ENCODE data around the gene QPRT. TPM values are rescaled to one million over a fixed set of nuclear protein-coding genes. Genes with fewer than 3 reads are reported as not detected.
"Not testable (repeated sequence)": the region's sequence is repeated elsewhere in the genome, so short reads cannot be mapped to it uniquely, and the experiment has no call there.

The QPRT gene
- total RNA-seq, 1 donor from 2014 or later: 34.4 TPM

- Histone ChIP-seq H3K36me3 (ENCODE audit: control insufficient read depth in 3 of 3, insufficient read depth in 3 of 3, low read length in 3 of 3) (no peaks in the 10 kb centered on the region), H3K9me3 (ENCODE audit: control insufficient read depth in 3 of 3, low read length in 3 of 3) (no peaks in the 10 kb centered on the region)
Observed at GRCh38 chr16:29730649-29731048, 51.7 kb downstream of the QPRT start.

GRCh38 chr16:29731768-29732601 lies 53.0 kb downstream of the QPRT start:
- not testable (repeated sequence) for H3K4me1 ChIP-seq (ENCODE audit: control insufficient read depth in 3 of 3, insufficient read depth in 3 of 3, low read length in 3 of 3); H3K4me3 ChIP-seq (ENCODE audit: low read length in 3 of 3); H3K9me3 ChIP-seq (ENCODE audit: control insufficient read depth in 3 of 3, low read length in 3 of 3); H3K36me3 ChIP-seq (ENCODE audit: control insufficient read depth in 3 of 3, insufficient read depth in 3 of 3, low read length in 3 of 3); H3K27me3 ChIP-seq (ENCODE audit: control insufficient read depth in 3 of 3, insufficient read depth in 3 of 3, low read length in 3 of 3); H3K9ac ChIP-seq (ENCODE audit: low read depth in 1 of 3, low read length in 3 of 3); H3K27ac ChIP-seq (ENCODE audit: low read depth, low read length)

More at GRCh38 chr16:29730649-29731048, 51.7 kb downstream of the QPRT start:
- no peak overlapping the region for H3K27ac ChIP-seq (ENCODE audit: low read depth, low read length)
- H3K9ac ChIP-seq (ENCODE audit: low read depth in 1 of 3, low read length in 3 of 3): no peak overlapping the region
- peaks cover 0 to 4% (median 0%) of the 10 kb centered on the region in 3 donors for H3K27me3 ChIP-seq (ENCODE audit: control insufficient read depth in 3 of 3, insufficient read depth in 3 of 3, low read length in 3 of 3)
- no peak overlapping the region for H3K4me3 ChIP-seq (ENCODE audit: low read length in 3 of 3)
- H3K4me1 ChIP-seq (ENCODE audit: control insufficient read depth in 3 of 3, insufficient read depth in 3 of 3, low read length in 3 of 3): no peaks in the 10 kb centered on the region

- Histone ChIP-seq H3K4me3 (ENCODE audit: low read length in 3 of 3) (no peak overlapping the region), H3K27me3 (ENCODE audit: control insufficient read depth in 3 of 3, insufficient read depth in 3 of 3, low read length in 3 of 3) (peaks cover 0 to 5% (median 4%) of the 10 kb centered on the region in 3 donors), H3K4me1 (ENCODE audit: control insufficient read depth in 3 of 3, insufficient read depth in 3 of 3, low read length in 3 of 3) (no peaks in the 10 kb centered on the region), H3K27ac (ENCODE audit: low read depth, low read length) (no peak overlapping the region), H3K36me3 (ENCODE audit: control insufficient read depth in 3 of 3, insufficient read depth in 3 of 3, low read length in 3 of 3) (no peaks in the 10 kb centered on the region), H3K9me3 (ENCODE audit: control insufficient read depth in 3 of 3, low read length in 3 of 3) (no peaks in the 10 kb centered on the region), H3K9ac (ENCODE audit: low read depth in 1 of 3, low read length in 3 of 3) (no peak overlapping the region)
Observed at GRCh38 chr16:29734786-29735185, 55.8 kb downstream of the QPRT start.

GRCh38 chr16:29736112-29736511 lies 57.1 kb downstream of the QPRT start:
- H3K36me3 ChIP-seq (ENCODE audit: control insufficient read depth in 3 of 3, insufficient read depth in 3 of 3, low read length in 3 of 3): no peaks in the 10 kb centered on the region
- no peaks in the 10 kb centered on the region for H3K4me1 ChIP-seq (ENCODE audit: control insufficient read depth in 3 of 3, insufficient read depth in 3 of 3, low read length in 3 of 3)
- H3K27ac ChIP-seq (ENCODE audit: low read depth, low read length): no peak overlapping the region
- no peak overlapping the region for H3K9ac ChIP-seq (ENCODE audit: low read depth in 1 of 3, low read length in 3 of 3)
- H3K4me3 ChIP-seq (ENCODE audit: low read length in 3 of 3): no peak overlapping the region
- no peaks in the 10 kb centered on the region for H3K9me3 ChIP-seq (ENCODE audit: control insufficient read depth in 3 of 3, low read length in 3 of 3)
- peaks cover 0 to 5% (median 4%) of the 10 kb centered on the region in 3 donors for H3K27me3 ChIP-seq (ENCODE audit: control insufficient read depth in 3 of 3, insufficient read depth in 3 of 3, low read length in 3 of 3)

DNA sequence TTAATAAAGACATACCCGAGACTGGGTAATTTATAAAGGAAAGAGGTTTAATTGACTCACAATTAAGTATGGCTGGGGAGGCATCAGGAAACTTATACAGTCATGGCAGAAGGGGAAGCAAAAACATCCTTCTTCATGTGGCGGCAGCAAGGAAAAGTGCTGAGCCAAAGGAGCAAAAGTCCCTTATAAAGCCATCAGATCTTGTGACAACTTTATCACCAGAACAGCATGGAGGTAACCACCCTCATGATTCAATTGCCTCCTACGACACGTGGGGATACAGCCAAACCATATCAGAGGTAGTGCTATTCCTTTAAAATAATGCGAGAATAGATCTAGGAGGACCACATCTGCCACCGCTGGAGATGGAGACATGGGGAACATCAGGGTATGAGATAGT lies 57.8 kb downstream of the QPRT start:
- H3K9me3 ChIP-seq (ENCODE audit: control insufficient read depth in 3 of 3, low read length in 3 of 3): no peaks in the 10 kb centered on the region
- H3K4me1 ChIP-seq (ENCODE audit: control insufficient read depth in 3 of 3, insufficient read depth in 3 of 3, low read length in 3 of 3): no peaks in the 10 kb centered on the region
- no peak overlapping the region for H3K27ac ChIP-seq (ENCODE audit: low read depth, low read length)
- H3K27me3 ChIP-seq (ENCODE audit: control insufficient read depth in 3 of 3, insufficient read depth in 3 of 3, low read length in 3 of 3): peaks cover 0 to 10% (median 4%) of the 10 kb centered on the region in 3 donors
- no peak overlapping the region for H3K9ac ChIP-seq (ENCODE audit: low read depth in 1 of 3, low read length in 3 of 3)
- no peak overlapping the region for H3K4me3 ChIP-seq (ENCODE audit: low read length in 3 of 3)
- H3K36me3 ChIP-seq (ENCODE audit: control insufficient read depth in 3 of 3, insufficient read depth in 3 of 3, low read length in 3 of 3): no peaks in the 10 kb centered on the region

- Histone ChIP-seq H3K9me3 (ENCODE audit: control insufficient read depth in 3 of 3, low read length in 3 of 3) (no peaks in the 10 kb centered on the region), H3K4me1 (ENCODE audit: control insufficient read depth in 3 of 3, insufficient read depth in 3 of 3, low read length in 3 of 3) (no peaks in the 10 kb centered on the region), H3K4me3 (ENCODE audit: low read length in 3 of 3) (no peak overlapping the region), H3K27ac (ENCODE audit: low read depth, low read length) (no peak overlapping the region), H3K9ac (ENCODE audit: low read depth in 1 of 3, low read length in 3 of 3) (no peak overlapping the region), H3K36me3 (ENCODE audit: control insufficient read depth in 3 of 3, insufficient read depth in 3 of 3, low read length in 3 of 3) (no peaks in the 10 kb centered on the region), H3K27me3 (ENCODE audit: control insufficient read depth in 3 of 3, insufficient read depth in 3 of 3, low read length in 3 of 3) (peaks cover 0 to 11% (median 4%) of the 10 kb centered on the region in 3 donors)
Observed at GRCh38 chr16:29737713-29738112, 58.7 kb downstream of the QPRT start.

GRCh38 chr16:29738514-29738913 lies 59.5 kb downstream of the QPRT start:
- peaks cover 0 to 11% (median 4%) of the 10 kb centered on the region in 3 donors for H3K27me3 ChIP-seq (ENCODE audit: control insufficient read depth in 3 of 3, insufficient read depth in 3 of 3, low read length in 3 of 3)
- H3K9ac ChIP-seq (ENCODE audit: low read depth in 1 of 3, low read length in 3 of 3): no peak overlapping the region
- no peaks in the 10 kb centered on the region for H3K9me3 ChIP-seq (ENCODE audit: control insufficient read depth in 3 of 3, low read length in 3 of 3)
- no peak overlapping the region for H3K27ac ChIP-seq (ENCODE audit: low read depth, low read length)
- H3K36me3 ChIP-seq (ENCODE audit: control insufficient read depth in 3 of 3, insufficient read depth in 3 of 3, low read length in 3 of 3): no peaks in the 10 kb centered on the region
- no peak overlapping the region for H3K4me3 ChIP-seq (ENCODE audit: low read length in 3 of 3)
- H3K4me1 ChIP-seq (ENCODE audit: control insufficient read depth in 3 of 3, insufficient read depth in 3 of 3, low read length in 3 of 3): no peaks in the 10 kb centered on the region

DNA sequence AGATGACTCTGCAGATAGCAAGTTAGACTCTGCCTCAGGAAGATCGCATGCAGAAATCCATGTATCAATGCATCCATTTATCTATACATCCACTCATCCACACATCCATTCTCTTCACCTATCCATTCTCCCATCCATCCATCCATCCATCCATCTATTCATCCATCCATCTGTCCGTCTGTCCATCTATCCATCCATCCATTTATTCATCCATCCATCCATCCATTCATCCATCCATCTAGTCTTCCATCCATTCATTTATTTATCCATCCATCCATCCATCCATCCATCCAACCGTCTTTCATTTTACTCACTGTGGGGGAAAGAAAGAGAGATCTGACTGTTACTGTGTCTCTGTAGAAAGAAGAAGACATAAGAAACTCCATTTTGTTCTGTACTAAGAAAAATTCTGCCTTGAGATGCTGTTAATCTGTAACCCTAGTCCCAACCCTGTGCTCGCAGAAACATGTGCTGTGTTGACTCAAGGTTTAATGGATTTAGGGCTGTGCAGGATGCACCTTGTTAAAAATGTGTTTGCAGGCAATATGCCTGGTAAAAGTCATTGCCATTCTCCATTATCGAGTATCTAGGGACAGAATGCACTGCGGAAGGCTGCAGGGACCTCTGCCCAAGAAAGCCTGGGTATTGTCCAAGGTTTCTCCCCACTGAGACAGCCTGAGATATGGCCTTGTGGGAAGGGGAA lies 61.1 kb downstream of the QPRT start:
- peaks cover 0 to 11% (median 0%) of the 10 kb centered on the region in 3 donors for H3K27me3 ChIP-seq (ENCODE audit: control insufficient read depth in 3 of 3, insufficient read depth in 3 of 3, low read length in 3 of 3)
- H3K9me3 ChIP-seq (ENCODE audit: control insufficient read depth in 3 of 3, low read length in 3 of 3): not testable (repeated sequence)

GRCh38 chr16:29740630-29741015 lies 61.6 kb downstream of the QPRT start:
- not testable (repeated sequence) for H3K9ac ChIP-seq (ENCODE audit: low read depth in 1 of 3, low read length in 3 of 3); H3K4me3 ChIP-seq (ENCODE audit: low read length in 3 of 3); H3K36me3 ChIP-seq (ENCODE audit: control insufficient read depth in 3 of 3, insufficient read depth in 3 of 3, low read length in 3 of 3); H3K4me1 ChIP-seq (ENCODE audit: control insufficient read depth in 3 of 3, insufficient read depth in 3 of 3, low read length in 3 of 3); H3K9me3 ChIP-seq (ENCODE audit: control insufficient read depth in 3 of 3, low read length in 3 of 3); H3K27ac ChIP-seq (ENCODE audit: low read depth, low read length)
- H3K27me3 ChIP-seq (ENCODE audit: control insufficient read depth in 3 of 3, insufficient read depth in 3 of 3, low read length in 3 of 3): peaks cover 0 to 11% (median 0%) of the 10 kb centered on the region in 3 donors

More for the DNA sequence above, 61.1 kb downstream of the QPRT start:
- H3K36me3 ChIP-seq (ENCODE audit: control insufficient read depth in 3 of 3, insufficient read depth in 3 of 3, low read length in 3 of 3); H3K27ac ChIP-seq (ENCODE audit: low read depth, low read length); H3K9ac ChIP-seq (ENCODE audit: low read depth in 1 of 3, low read length in 3 of 3); H3K4me3 ChIP-seq (ENCODE audit: low read length in 3 of 3); H3K4me1 ChIP-seq (ENCODE audit: control insufficient read depth in 3 of 3, insufficient read depth in 3 of 3, low read length in 3 of 3): not testable (repeated sequence)

GRCh38 chr16:29742683-29743275 lies 63.8 kb downstream of the QPRT start:
- Histone ChIP-seq H3K4me1 (ENCODE audit: control insufficient read depth in 3 of 3, insufficient read depth in 3 of 3, low read length in 3 of 3) (no peaks in the 10 kb centered on the region), H3K36me3 (ENCODE audit: control insufficient read depth in 3 of 3, insufficient read depth in 3 of 3, low read length in 3 of 3) (no peaks in the 10 kb centered on the region)

More at GRCh38 chr16:29742683-29743275, 63.8 kb downstream of the QPRT start:
- Histone ChIP-seq H3K9ac (ENCODE audit: low read depth in 1 of 3, low read length in 3 of 3) (no peak overlapping the region), H3K9me3 (ENCODE audit: control insufficient read depth in 3 of 3, low read length in 3 of 3) (no peaks in the 10 kb centered on the region), H3K27ac (ENCODE audit: low read depth, low read length) (no peak overlapping the region), H3K4me3 (ENCODE audit: low read length in 3 of 3) (no peak overlapping the region), H3K27me3 (ENCODE audit: control insufficient read depth in 3 of 3, insufficient read depth in 3 of 3, low read length in 3 of 3) (peaks cover 0 to 6% (median 0%) of the 10 kb centered on the region in 3 donors)

Data from skeletal muscle tissue (tissue), 4 donors.